Cardiac septum (tissue), 1 donor: ENCODE measurements around the gene GPM6B. TPM values are rescaled to one million over a fixed set of nuclear protein-coding genes. Genes with fewer than 3 reads are reported as not detected.

Experiments
- DNase-seq: peaks from one replicate; pipeline ENCODE4 v3.0.0-alpha.2; 2020; ENCODE audit warnings: low spot score
- intact Hi-C: fragments of 100-400 bp; cut with DNase I; formaldehyde crosslinking; loops from one replicate; pipeline ENCODE4 v1.14.0; 2022
- total RNA-seq: library from RNA; stranded (reverse); fragmentation: NEBNext Ultra II Directional; extraction: Animal tissue kit (Norgen Biotek cat#: 25700); gene quantifications from one replicate; pipeline ENCODE4 v1.2.1, GENCODE V29; 2021
- donor health status: DM: no; HTN: no; CAD: no.

GPM6B gene
- total RNA-seq, 1 donor from 2014 or later: 2.0 TPM

- no peak for DNase-seq
- intact Hi-C loops: no loop called here
These were observed 9.9 kb upstream of the GPM6B start for GRCh38 chrX:13826770-13827169.

DNA sequence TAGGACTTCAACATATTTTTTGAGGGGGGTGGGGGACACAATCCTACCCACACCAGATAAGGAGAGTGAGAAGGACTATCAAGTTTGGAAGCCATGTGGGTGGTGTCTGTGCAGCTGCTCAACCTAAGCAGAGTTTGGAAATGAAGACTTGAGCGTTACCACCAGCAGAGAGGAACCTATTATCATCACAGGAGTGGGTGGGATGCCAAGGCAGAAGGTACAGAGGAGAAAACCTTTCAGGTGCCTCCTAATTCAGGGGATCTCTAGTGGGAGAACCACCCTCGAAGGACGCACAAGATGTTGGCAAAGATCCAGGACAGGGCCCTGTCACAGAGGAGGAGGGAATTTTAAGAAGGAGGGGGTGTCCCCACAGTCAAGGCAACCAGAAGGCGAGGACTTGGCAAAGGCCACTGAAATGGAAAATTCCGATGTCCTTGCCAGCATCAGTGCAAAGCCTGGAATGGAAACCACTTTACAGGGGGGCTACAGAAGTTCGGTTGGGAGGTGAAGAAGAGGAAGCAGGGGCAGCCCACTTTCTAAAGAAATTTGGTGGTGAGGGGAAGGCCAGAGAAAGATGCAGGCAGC is 8.4 kb upstream of the GPM6B start:
- no peak for DNase-seq

DNA sequence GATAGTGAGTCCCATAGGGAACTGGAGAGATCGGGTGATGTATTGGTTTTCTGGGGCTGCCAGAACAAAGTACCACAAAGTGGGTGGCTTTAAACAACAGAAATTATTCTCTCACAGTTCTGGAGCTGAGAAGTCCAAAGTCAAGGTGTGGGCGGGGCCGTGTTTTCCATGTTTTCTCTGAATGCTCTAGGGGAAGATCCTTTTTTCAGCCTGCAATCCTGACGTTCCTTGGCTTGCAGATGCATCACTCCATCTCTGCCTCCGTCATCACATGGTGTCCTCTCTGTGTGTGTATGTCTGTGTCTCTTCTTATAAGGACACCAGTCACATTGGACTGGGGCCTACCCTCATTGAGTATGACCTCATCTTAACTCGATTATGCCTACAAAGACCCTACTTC is 7.9 kb upstream of the GPM6B start:
- intact Hi-C loops: no loop called here
- no peak for DNase-seq

More for the DNA sequence above, 8.4 kb upstream of the GPM6B start:
- intact Hi-C loops: no loop called here

- no peak for DNase-seq
- intact Hi-C loops: no loop called here
These were observed 4.8 kb upstream of the GPM6B start for GRCh38 chrX:13821738-13822137.

- intact Hi-C loops: no loop called here
- DNase-seq: no peak
These were observed 717 bp downstream of the GPM6B start for GRCh38 chrX:13816176-13816575.

DNA sequence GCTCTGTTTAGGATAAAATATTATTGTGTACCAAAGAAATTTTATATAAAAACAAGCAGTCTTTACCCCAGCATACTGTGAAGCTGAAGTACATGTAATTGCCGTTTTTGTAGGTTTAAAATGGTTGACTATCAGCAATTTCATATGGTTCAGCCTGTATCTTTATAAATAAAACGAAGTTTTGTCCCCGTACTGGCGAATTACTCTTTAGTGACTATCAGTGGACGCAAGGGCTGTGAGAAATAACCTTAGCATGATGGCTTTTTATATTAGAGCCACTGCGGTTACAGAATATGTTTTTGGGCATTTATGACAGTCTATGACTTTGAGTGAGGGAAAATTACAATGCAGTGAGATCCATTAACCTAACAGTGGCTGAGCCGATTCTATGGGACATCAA is 1.2 kb downstream of the GPM6B start:
- no peak for DNase-seq
- intact Hi-C loops: no loop called here

GRCh38 chrX:13808865-13809264 is 8.0 kb downstream of the GPM6B start:
- intact Hi-C loops: no loop called here
- no peak for DNase-seq

GRCh38 chrX:13808293-13808692 is 8.6 kb downstream of the GPM6B start:
- intact Hi-C loops: no loop called here
- DNase-seq: no peak

GRCh38 chrX:13805241-13805640 is 11.7 kb downstream of the GPM6B start:
- intact Hi-C loops: no loop called here
- DNase-seq: no peak

DNA sequence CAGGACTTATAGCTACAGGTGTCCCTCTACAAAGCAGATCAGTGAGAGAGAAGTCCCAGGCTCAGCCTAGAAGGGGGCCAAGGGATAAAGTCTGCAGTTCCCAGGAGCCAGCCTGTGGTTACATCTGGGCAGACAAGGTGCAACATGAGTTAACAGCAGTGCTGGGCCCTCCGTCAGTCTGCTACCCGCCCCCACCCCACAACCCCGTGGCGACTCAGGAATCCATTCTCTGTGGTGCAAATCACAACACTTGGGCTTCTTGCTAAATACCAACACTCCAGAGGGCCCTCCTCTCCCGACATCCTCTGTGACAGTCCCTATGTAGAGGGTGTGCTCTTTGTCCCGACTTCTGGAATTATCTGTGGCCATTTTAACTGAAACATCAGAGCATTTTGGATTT is 13.8 kb downstream of the GPM6B start:
- intact Hi-C loops: no loop called here

DNA sequence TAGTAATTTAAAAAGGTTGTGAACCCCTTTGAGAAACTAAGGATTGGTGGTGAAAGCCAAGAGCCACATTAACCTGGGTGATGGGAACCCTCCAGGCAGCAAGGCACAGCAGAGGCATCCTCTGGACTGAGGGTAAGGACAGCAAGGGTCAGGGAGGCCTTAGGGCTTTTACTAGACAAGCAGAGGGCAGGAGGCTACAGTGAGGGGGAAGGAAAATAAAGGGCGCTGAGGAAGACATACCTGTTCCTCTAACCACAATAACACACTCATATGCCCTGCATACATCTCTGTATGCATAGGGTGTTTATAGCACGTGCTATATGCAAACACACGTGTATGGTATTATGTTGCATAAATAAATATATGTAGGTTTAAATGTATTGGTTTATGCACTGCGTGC is 18.7 kb downstream of the GPM6B start:
- no peak for DNase-seq
- intact Hi-C loops: no loop called here

More for the DNA sequence above, 13.8 kb downstream of the GPM6B start:
- DNase-seq: no peak

DNA sequence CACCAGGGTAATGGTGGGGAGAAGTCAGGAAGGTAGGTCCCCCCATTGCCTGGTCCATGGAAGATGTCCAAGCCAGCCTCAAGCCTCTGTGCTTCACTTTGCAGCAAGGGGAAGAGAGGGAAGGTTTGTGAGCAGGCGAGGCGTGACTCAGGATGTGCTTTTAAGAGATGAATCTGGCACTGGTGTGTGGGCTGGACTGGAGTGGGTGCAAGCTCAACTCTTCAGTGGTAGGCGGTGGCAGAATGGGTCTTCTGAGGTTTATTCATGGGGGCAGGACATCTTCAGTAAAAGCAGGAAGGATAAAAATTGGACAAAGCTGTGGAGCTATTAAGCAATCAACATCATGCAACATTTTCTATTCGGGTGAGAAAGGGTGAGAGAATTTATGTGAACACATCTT is 19.4 kb downstream of the GPM6B start:
- DNase-seq: no peak
- intact Hi-C loops: no loop called here

GRCh38 chrX:13794417-13794816 is 22.5 kb downstream of the GPM6B start:
- intact Hi-C loops: no loop called here
- no peak for DNase-seq

- intact Hi-C loops: no loop called here
These were observed 23.0 kb downstream of the GPM6B start for GRCh38 chrX:13793897-13794296.

DNA sequence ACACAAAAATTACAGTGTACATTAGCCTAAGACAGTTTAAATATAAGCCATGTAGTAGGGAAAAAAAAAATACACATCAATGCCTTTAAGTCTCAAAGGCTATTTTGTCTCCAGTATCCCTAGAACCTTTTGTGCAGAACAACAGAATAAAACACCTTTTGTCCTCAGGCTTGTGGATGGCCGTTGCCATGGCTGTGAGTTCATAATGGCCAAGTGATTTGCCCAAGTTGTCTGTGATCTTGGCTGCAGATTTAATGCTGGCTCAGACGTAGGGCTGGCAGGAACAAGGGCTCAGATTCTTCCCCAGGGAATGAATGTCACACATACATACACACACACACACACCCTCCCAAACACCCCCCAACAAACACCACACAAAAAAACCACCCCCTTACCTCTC is 25.3 kb downstream of the GPM6B start:
- DNase-seq: no peak
- intact Hi-C loops: no loop called here

More at GRCh38 chrX:13793897-13794296, 23.0 kb downstream of the GPM6B start:
- DNase-seq: no peak

GRCh38 chrX:13791145-13791544 is 25.7 kb downstream of the GPM6B start:
- intact Hi-C loops: no loop called here
- DNase-seq: no peak

- intact Hi-C loops: no loop called here
- DNase-seq: no peak
These were observed 26.4 kb downstream of the GPM6B start for GRCh38 chrX:13790206-13791131.

- intact Hi-C loops: no loop called here
- no peak for DNase-seq
These were observed 30.8 kb downstream of the GPM6B start for GRCh38 chrX:13786048-13786447.

GRCh38 chrX:13780868-13781427 is 35.9 kb downstream of the GPM6B start:
- DNase-seq: no peak
- intact Hi-C loops: no loop called here

- intact Hi-C loops: no loop called here
- DNase-seq: no peak
These were observed 38.0 kb downstream of the GPM6B start for GRCh38 chrX:13778916-13779315.

- DNase-seq: no peak
- intact Hi-C loops: no loop called here
These were observed 40.5 kb downstream of the GPM6B start for GRCh38 chrX:13776387-13776786.
